Muscle of leg (tissue), 11 donors: ENCODE results near the gene EP400. TPM values are rescaled to one million over a fixed set of nuclear protein-coding genes. Genes with fewer than 3 reads are reported as not detected.

ENCODE experiments used
- DNase-seq: peaks from one replicate; pipeline ENCODE4 v3.0.0; 2013
- H3K27ac ChIP-seq: one replicate; pipeline ENCODE4 v1.5.1; 2013; ENCODE audit warnings: mild to moderate bottlenecking, low read length, control low read depth
- H3K27me3 ChIP-seq: one replicate; pipeline ENCODE4 v1.6.1; 2013; ENCODE audit warnings: low read length; ENCODE audit not compliant: control insufficient read depth, insufficient read depth
- H3K36me3 ChIP-seq: one replicate; pipeline ENCODE4 v1.6.1; 2013; ENCODE audit warnings: low read length; ENCODE audit not compliant: control insufficient read depth, insufficient read depth
- H3K4me1 ChIP-seq: one replicate; pipeline ENCODE4 v1.6.1; 2013; ENCODE audit warnings: low read length; ENCODE audit not compliant: control insufficient read depth, insufficient read depth
- H3K4me3 ChIP-seq: one replicate; pipeline ENCODE4 v1.5.1; 2013; ENCODE audit warnings: low read length, control low read depth
- H3K9me3 ChIP-seq: replicated peaks from 2 replicates; pipeline ENCODE4 v1.6.1; 2013; ENCODE audit warnings: low read depth, low read length; ENCODE audit not compliant: control insufficient read depth
- WGBS: methylation state at CpG from one replicate; pipeline ENCODE4 v1.1.5; 2013; ENCODE audit warnings: missing lambda C conversion rate; ENCODE audit not compliant: insufficient coverage; 5-methylcytosine and 5-hydroxymethylcytosine counted together
- polyA plus RNA-seq, 8 donors: library from polyadenylated mRNA; unstranded; fragments of 120-200 nt; gene quantifications; one replicate each; pipeline versions ENCODE4 v1.2.1 to v1.2.3, GENCODE V29; 2013; ENCODE audit warnings: inconsistent platforms in 1 of 8, low replicate concordance in 1 of 8; ENCODE audit not compliant: insufficient read length in 8 of 8, insufficient read depth in 1 of 8
- total RNA-seq: library from RNA; stranded (reverse); fragments of 120-200 nt; gene quantifications from one replicate; pipeline ENCODE4 v1.2.4, GENCODE V29; 2013

The EP400 gene
- total and polyA plus RNA-seq, 9 donors: 9.0 to 30.5 (median 22.7) TPM

DNA sequence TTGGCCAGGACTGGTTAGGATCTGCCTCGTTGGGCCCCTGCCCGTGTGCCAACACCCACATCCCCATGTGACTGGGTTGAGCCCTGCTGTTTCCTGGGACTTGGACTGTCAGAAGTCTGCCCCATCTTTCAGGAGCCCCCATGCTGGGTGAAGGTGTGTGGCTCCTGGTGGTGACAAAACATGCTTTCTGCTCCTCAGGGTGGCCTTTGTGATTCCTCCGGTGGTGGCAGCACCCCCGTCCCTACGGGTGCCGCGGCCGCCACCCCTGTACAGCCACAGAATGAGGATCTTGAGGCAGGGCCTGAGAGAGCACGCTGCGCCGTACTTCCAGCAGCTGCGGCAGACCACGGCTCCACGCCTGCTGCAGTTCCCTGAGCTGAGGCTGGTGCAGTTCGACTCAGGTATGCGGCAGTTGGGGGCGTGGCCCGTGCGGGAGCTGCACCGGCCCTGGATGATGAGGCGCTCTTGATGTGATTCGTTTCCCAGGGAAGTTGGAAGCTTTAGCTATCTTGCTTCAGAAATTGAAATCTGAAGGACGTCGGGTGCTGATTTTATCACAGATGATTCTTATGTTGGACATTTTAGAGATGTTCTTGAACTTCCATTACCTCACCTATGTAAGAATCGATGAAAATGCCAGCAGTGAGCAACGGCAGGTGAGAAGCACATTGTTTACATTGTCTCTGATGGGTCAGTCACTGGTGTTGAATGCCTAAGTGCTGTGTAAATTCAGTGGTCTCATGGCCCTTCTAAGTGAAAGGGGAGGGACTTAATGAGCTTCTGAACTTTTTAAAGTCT is 80.0 kb downstream of the EP400 start:
- Histone ChIP-seq H3K27ac (no peak overlapping the region), H3K27me3 (no peaks in the 10 kb centered on the region), H3K9me3 (no peaks in the 10 kb centered on the region), H3K36me3 (peaks cover 95% of the 10 kb centered on the region), H3K4me1 (no peaks in the 10 kb centered on the region), H3K4me3 (no peak overlapping the region)
- DNase-seq: no peak
- 93% methylated on average over 21 of the region's 26 CpGs for WGBS

DNA sequence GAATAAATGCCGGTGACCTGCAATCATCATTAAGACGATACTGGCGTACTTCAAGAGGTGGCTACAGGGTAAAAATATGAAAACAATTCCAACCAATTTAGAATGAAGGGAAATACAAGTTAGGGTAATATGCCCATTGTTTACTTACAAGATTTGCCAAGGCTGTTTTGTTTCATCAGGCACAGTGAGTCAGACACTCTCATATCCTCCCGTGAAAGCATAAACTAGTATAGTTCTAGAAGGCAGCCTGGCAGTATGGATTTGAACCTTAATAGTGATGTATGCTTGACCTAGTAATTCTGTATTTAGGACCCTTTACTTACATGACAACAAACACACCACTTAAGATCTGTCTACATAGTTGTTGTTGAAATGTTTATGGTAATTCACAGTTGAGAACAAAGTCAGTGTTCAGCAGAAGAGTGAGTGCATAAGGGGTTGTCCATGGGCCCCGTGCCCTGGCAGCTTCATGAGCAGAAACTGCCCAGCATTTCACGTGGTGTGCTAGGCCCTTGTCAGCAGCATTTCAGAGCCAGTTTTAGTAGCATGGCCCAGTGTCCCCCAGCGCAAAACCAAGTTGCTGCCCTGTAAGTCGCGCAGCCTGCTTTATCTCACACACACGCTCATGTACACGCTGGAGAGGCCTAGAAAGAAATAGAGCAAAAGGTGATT is 80.8 kb downstream of the EP400 start:
- no peaks in the 10 kb centered on the region for H3K9me3 ChIP-seq
- H3K4me3 ChIP-seq: no peak overlapping the region
- 95% methylated on average over 7 of the region's 11 CpGs for WGBS
- no peak overlapping the region for H3K27ac ChIP-seq
- no peaks in the 10 kb centered on the region for H3K4me1 ChIP-seq
- H3K27me3 ChIP-seq: no peaks in the 10 kb centered on the region
- no peak for DNase-seq
- H3K36me3 ChIP-seq: peaks cover 95% of the 10 kb centered on the region

DNA sequence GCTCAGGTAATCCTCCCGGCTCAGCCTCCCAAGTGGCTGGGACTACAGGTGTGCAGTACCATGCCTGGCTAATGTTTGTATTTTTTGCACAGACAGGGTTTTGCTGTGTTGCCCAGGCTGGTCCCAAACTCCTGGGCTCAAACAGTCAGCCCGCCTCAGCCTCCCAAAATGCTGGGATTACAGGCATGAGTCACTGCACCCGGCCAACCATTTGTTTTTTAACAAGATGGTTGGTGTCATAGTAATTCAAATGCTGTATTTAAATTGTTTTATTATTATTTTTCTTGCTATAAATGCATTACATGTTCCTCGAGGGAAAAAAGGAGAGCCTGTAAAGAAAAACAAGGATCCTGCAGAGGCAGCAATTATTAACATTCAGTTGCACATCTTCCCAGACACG is 83.9 kb downstream of the EP400 start:
- Histone ChIP-seq H3K4me3 (no peak overlapping the region), H3K36me3 (peaks cover 89% of the 10 kb centered on the region), H3K27me3 (no peaks in the 10 kb centered on the region), H3K9me3 (no peaks in the 10 kb centered on the region), H3K27ac (no peak overlapping the region), H3K4me1 (no peaks in the 10 kb centered on the region)
- no peak for DNase-seq
- WGBS: 100% methylated on average over 1 of the region's 5 CpGs

DNA sequence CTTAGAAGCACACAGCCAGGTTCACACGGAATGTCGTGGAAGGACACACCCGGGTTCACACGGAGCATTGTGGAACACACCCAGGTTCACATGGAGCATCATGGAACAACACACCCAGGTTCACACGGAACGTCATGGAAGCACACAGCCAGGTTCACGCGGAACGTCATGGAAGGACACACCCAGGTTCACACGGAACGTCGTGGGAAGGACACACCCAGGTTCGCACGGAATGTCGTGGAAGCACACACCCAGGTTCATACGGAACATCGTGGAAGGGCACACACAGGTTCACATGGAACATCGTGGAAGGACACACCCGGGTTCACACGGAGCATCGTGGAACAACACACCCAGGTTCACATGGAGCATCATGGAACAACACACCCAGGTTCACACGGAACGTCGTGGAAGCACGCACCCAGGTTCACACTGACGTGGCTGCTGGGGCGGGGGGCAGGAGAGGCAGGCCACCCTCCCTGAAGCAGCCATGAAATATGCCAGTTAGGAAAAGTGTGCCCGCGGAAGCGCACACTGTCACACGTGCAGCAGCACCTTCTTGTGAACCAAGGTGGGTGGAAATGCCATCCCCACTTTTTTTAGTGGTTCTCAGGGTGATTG is 86.4 kb downstream of the EP400 start:
- no peaks in the 10 kb centered on the region for H3K9me3 ChIP-seq
- WGBS: 97% methylated on average over 26 of the region's 31 CpGs
- no peak overlapping the region for H3K27ac ChIP-seq
- no peaks in the 10 kb centered on the region for H3K27me3 ChIP-seq
- no peaks in the 10 kb centered on the region for H3K4me1 ChIP-seq
- peaks cover 84% of the 10 kb centered on the region for H3K36me3 ChIP-seq
- no peak for DNase-seq
- H3K4me3 ChIP-seq: no peak overlapping the region

DNA sequence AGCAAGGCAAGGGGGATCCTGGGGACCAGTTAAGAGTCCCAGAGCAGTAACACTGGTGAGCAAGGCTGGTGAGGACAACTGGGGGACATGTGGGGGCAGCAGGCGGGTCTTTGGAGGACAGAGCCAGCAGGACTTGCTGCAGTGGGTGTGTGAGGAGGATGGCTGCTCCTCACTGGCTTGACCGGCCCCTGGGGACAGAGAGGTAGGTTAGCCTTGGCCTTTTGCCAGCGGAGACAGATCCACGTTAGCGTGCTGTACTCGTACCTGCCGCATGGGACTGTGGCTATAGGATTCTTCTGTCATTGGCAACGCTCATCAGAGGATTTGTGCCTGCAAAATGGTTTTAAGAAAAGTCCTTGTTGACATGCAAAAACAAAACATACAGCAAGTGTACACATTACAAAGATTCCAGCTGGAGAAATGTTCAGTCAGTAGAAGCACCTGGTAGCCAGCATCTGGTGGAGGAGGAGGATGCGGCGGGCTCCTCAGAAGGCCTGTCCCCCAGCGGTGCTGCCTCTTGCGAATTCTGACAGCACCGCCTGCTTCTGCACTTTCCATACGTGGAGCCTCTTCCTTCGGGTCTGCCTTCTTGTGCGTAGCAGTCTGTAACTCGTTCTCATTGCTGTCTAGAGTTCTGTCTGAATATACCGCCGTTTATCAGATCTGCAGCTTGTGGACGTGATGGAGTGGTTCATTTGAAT is 91.3 kb downstream of the EP400 start:
- peaks cover 69% of the 10 kb centered on the region for H3K36me3 ChIP-seq

DNA sequence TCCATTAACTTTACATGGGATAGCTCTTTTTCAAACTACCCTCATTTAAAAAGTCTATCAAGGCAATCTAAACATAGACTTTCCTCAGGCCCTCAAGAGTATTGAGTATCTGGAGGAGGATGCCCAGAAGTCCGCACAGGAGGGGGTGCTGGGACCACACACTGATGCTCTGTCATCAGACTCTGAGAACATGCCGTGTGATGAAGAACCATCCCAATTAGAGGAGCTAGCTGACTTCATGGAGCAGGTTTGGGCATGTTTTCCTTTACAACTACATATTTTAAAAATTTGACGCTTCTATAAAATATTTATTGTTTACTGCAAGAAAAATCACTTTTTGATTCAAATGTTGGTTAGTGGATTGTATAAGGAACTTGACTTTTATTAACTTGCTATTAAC is 93.5 kb downstream of the EP400 start:
- no peak overlapping the region for H3K4me3 ChIP-seq
- WGBS: no CpG with 5 or more reads among the region's 3 CpGs
- DNase-seq: no peak

More for the DNA sequence above, 91.3 kb downstream of the EP400 start:
- 86% methylated on average over 16 of the region's 20 CpGs for WGBS
- no peaks in the 10 kb centered on the region for H3K27me3 ChIP-seq
- no peak for DNase-seq
- H3K4me1 ChIP-seq: no peaks in the 10 kb centered on the region
- H3K27ac ChIP-seq: no peak overlapping the region
- no peak overlapping the region for H3K4me3 ChIP-seq
- no peaks in the 10 kb centered on the region for H3K9me3 ChIP-seq

DNA sequence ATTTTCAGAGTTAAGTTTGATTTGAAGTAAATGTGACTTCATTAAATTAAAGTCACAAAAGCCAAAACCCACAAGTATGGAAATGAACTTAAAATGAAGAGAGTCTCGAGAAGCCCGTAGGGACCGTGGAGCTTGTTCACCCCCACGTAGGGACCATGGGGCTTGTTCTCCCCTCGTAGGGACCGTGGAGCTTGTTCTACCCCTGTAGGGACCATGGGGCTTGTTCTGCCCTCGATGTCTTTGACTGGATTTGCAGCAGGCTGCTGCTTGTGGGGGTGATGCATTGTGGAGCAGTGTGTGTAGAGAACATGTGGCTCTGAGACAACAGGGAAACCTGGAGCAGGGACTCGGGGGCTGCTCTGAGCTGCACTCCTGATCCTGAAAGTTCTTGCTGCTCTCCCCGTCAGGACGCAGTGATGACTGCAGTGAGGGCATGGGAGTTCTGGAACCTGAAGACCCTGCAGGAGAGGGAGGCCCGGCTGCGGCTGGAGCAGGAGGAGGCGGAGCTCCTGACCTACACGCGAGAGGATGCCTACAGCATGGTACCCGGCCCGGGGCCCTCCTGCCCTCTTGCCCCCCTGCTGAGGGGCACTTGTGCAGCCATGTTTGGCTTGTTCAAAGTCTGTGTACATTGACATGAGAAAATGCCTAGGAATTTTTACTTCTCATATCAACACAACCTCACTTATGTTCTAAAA is 94.2 kb downstream of the EP400 start:
- Histone ChIP-seq H3K4me3 (no peak overlapping the region), H3K27ac (no peak overlapping the region), H3K9me3 (no peaks in the 10 kb centered on the region), H3K36me3 (peaks cover 57% of the 10 kb centered on the region), H3K4me1 (no peaks in the 10 kb centered on the region), H3K27me3 (no peaks in the 10 kb centered on the region)
- WGBS: 88% methylated on average over 11 of the region's 17 CpGs
- no peak for DNase-seq

More for the DNA sequence above, 93.5 kb downstream of the EP400 start:
- H3K27me3 ChIP-seq: no peaks in the 10 kb centered on the region
- H3K36me3 ChIP-seq: peaks cover 59% of the 10 kb centered on the region
- no peak overlapping the region for H3K27ac ChIP-seq
- no peaks in the 10 kb centered on the region for H3K9me3 ChIP-seq
- H3K4me1 ChIP-seq: no peaks in the 10 kb centered on the region

DNA sequence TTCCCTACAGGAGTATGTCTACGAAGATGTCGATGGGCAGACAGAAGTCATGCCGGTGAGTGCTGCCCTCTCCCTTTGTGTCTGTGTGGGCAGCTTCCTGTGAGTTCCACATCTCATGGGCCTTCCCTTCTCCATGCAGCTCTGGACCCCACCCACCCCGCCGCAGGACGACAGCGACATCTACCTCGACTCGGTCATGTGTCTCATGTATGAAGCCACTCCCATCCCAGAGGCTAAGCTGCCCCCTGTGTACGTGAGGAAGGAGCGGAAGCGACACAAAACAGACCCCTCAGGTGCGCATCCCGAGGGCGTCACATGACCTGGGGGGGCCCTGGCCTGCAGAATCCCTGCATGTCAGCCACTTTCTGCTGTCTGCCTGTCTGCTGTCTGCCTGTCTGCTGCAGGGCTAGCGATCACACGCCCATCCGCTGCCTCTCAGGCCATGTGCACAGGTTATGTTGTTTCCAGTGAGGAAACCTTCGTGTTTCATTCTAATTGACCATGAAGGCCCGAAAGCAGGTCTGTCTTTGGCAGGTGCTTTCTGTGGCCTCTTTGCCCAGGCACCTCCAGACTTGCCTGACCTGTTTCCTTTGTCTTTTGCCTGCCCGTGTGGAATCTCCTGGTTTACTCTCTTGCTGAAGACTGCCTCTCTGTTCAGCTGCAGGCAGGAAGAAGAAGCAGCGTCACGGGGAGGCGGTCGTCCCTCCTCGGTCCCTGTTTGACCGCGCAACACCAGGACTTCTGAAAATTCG is 95.1 kb downstream of the EP400 start:
- Histone ChIP-seq H3K36me3 (peaks cover 57% of the 10 kb centered on the region), H3K4me3 (no peak overlapping the region)

DNA sequence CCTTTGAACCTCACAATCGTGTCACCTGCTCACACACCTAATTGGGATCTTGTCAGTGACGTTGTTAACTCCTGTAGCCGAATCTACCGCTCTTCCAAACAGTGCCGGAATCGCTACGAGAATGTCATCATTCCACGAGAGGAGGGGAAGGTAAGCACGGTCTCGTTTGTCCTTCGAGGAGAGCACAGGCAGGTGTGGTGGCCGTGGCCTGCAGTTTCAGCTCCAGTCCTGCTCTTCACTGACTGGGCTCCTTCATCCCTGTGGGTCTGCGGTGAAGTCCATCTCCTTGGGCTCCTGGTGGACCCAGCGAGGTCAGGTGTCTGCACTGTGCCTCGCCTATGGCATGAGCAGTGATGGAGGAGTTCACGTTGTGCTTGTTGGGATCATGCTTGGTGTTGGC is 96.0 kb downstream of the EP400 start:
- no peaks in the 10 kb centered on the region for H3K4me1 ChIP-seq
- H3K36me3 ChIP-seq: peaks cover 62% of the 10 kb centered on the region
- WGBS: 98% methylated on average over 13 of the region's 16 CpGs
- H3K9me3 ChIP-seq: no peaks in the 10 kb centered on the region
- H3K27me3 ChIP-seq: no peaks in the 10 kb centered on the region
- H3K27ac ChIP-seq: no peak overlapping the region
- H3K4me3 ChIP-seq: no peak overlapping the region
- DNase-seq: no peak

More for the DNA sequence above, 95.1 kb downstream of the EP400 start:
- no peak overlapping the region for H3K27ac ChIP-seq
- no peaks in the 10 kb centered on the region for H3K27me3 ChIP-seq
- WGBS: 95% methylated on average over 29 of the region's 29 CpGs
- no peak for DNase-seq
- no peaks in the 10 kb centered on the region for H3K9me3 ChIP-seq
- H3K4me1 ChIP-seq: no peaks in the 10 kb centered on the region
